ENCODE measurements around the gene DPP6. TPM values are rescaled to one million over a fixed set of nuclear protein-coding genes. Genes with fewer than 3 reads are reported as not detected.

Gene DPP6
- total RNA-seq, 1 donor from 2014 or later = 2.2 TPM

- no peak for DNase-seq (ENCODE audit: low read depth, low spot score)
- H3K9me3 Mint-ChIP-seq = no peaks in the 10 kb centered on the region
- peaks cover 75% of the 10 kb centered on the region for H3K27me3 Mint-ChIP-seq (ENCODE audit: low read depth)
- H3K27ac Mint-ChIP-seq (ENCODE audit: unreplicated experiment) = no peak overlapping the region
- H3K4me1 Mint-ChIP-seq = peaks cover 8% of the 10 kb centered on the region
- TF ChIP-seq CTCF (conservative IDR thresholded peaks at IDR 0.05) = no peak
- H3K36me3 Mint-ChIP-seq (ENCODE audit: low read depth) = no peaks in the 10 kb centered on the region
- H3K4me3 Mint-ChIP-seq = no peak overlapping the region
Observed at GRCh38 chr7:154791611-154792010, 739.4 kb downstream of the DPP6 start.

GRCh38 chr7:154792436-154793055 is 740.3 kb downstream of the DPP6 start:
- H3K9me3 Mint-ChIP-seq = no peaks in the 10 kb centered on the region
- no peak for DNase-seq (ENCODE audit: low read depth, low spot score)
- no peak overlapping the region for H3K27ac Mint-ChIP-seq (ENCODE audit: unreplicated experiment)
- H3K27me3 Mint-ChIP-seq (ENCODE audit: low read depth) = peaks cover 77% of the 10 kb centered on the region
- peaks cover 8% of the 10 kb centered on the region for H3K4me1 Mint-ChIP-seq
- H3K36me3 Mint-ChIP-seq (ENCODE audit: low read depth) = no peaks in the 10 kb centered on the region
- TF ChIP-seq CTCF (conservative IDR thresholded peaks at IDR 0.05) = no peak
- H3K4me3 Mint-ChIP-seq = no peak overlapping the region

GRCh38 chr7:154794147-154794780 is 742.1 kb downstream of the DPP6 start:
- no peak overlapping the region for H3K4me3 Mint-ChIP-seq
- peaks cover 8% of the 10 kb centered on the region for H3K4me1 Mint-ChIP-seq
- H3K9me3 Mint-ChIP-seq = no peaks in the 10 kb centered on the region
- peak; percentile 72 for TF ChIP-seq CTCF (conservative IDR thresholded peaks at IDR 0.05)
- peaks cover 71% of the 10 kb centered on the region for H3K27me3 Mint-ChIP-seq (ENCODE audit: low read depth)
- no peak overlapping the region for H3K27ac Mint-ChIP-seq (ENCODE audit: unreplicated experiment)
- H3K36me3 Mint-ChIP-seq (ENCODE audit: low read depth) = no peaks in the 10 kb centered on the region
- DNase-seq (ENCODE audit: low read depth, low spot score) = peak; percentile 66

- TF ChIP-seq CTCF (conservative IDR thresholded peaks at IDR 0.05) = no peak
- Mint-ChIP-seq H3K4me1 (peaks cover 8% of the 10 kb centered on the region), H3K9me3 (no peaks in the 10 kb centered on the region), H3K27me3 (ENCODE audit: low read depth) (peaks cover 70% of the 10 kb centered on the region), H3K27ac (ENCODE audit: unreplicated experiment) (no peak overlapping the region), H3K36me3 (ENCODE audit: low read depth) (no peaks in the 10 kb centered on the region), H3K4me3 (no peak overlapping the region)
- DNase-seq (ENCODE audit: low read depth, low spot score) = no peak
Observed at GRCh38 chr7:154795014-154795413, 742.8 kb downstream of the DPP6 start.

- no peak for TF ChIP-seq CTCF (conservative IDR thresholded peaks at IDR 0.05)
- Mint-ChIP-seq H3K36me3 (ENCODE audit: low read depth) (no peaks in the 10 kb centered on the region), H3K27me3 (ENCODE audit: low read depth) (peaks cover 68% of the 10 kb centered on the region), H3K9me3 (no peaks in the 10 kb centered on the region), H3K4me3 (no peak overlapping the region), H3K4me1 (peaks cover 8% of the 10 kb centered on the region), H3K27ac (ENCODE audit: unreplicated experiment) (no peak overlapping the region)
- DNase-seq (ENCODE audit: low read depth, low spot score) = no peak
Observed at GRCh38 chr7:154795437-154795836, 743.2 kb downstream of the DPP6 start.
